Mesendoderm (in vitro differentiated cells): ENCODE results near the gene DDX17.

Experiments
- DNase-seq: peaks from one replicate; pipeline ENCODE4 v3.0.0; 2013
- H2AK5ac ChIP-seq: 2 replicates; pipeline ENCODE4 v1.6.1; 2013; ENCODE audit warnings: low read length, inconsistent platforms
- H2BK120ac ChIP-seq: 2 replicates; pipeline ENCODE4 v1.6.1; 2013; ENCODE audit warnings: low read depth, mild to moderate bottlenecking, low read length, moderate library complexity, mixed read lengths
- H2BK15ac ChIP-seq: replicated peaks from 2 replicates; pipeline ENCODE4 v1.6.1; 2013; ENCODE audit warnings: low read depth, mild to moderate bottlenecking, moderate library complexity
- H2BK5ac ChIP-seq: 2 replicates; pipeline ENCODE4 v1.6.1; 2013; ENCODE audit warnings: low read length, inconsistent platforms
- H3K18ac ChIP-seq: 2 replicates; pipeline ENCODE4 v1.6.1; 2013; ENCODE audit warnings: mild to moderate bottlenecking, low read length, mixed read lengths
- H3K23ac ChIP-seq: one replicate; pipeline ENCODE4 v1.6.1; 2013; ENCODE audit warnings: low read length
- H3K27ac ChIP-seq: 2 replicates; pipeline ENCODE4 v1.5.1; 2013; ENCODE audit warnings: low read depth, mild to moderate bottlenecking, inconsistent platforms, low read length, moderate library complexity
- H3K27me3 ChIP-seq: 2 replicates; pipeline ENCODE4 v1.6.1; 2013; ENCODE audit warnings: low read length, control low read depth, mild to moderate bottlenecking, inconsistent platforms; ENCODE audit not compliant: insufficient read depth, poor library complexity
- H3K36me3 ChIP-seq: 2 replicates; pipeline ENCODE4 v1.6.1; 2013; ENCODE audit warnings: low read length, inconsistent platforms; ENCODE audit not compliant: control insufficient read depth, insufficient read depth
- H3K4ac ChIP-seq: one replicate; pipeline ENCODE4 v1.6.1; 2013; ENCODE audit warnings: low read depth, mild to moderate bottlenecking, low read length, moderate library complexity
- H3K4me1 ChIP-seq: 2 replicates; pipeline ENCODE4 v1.6.1; 2013; ENCODE audit warnings: low read depth, low read length, inconsistent platforms; ENCODE audit not compliant: control insufficient read depth
- H3K4me2 ChIP-seq: 2 replicates; pipeline ENCODE4 v1.6.1; 2013; ENCODE audit warnings: low read length
- H3K4me3 ChIP-seq: 2 replicates; pipeline ENCODE4 v1.5.1; 2013; ENCODE audit warnings: mild to moderate bottlenecking, low read length
- H3K56ac ChIP-seq: one replicate; pipeline ENCODE4 v1.6.1; 2013; ENCODE audit warnings: low read length
- H3K79me1 ChIP-seq: 2 replicates; pipeline ENCODE4 v1.6.1; 2013; ENCODE audit warnings: low read length, inconsistent platforms
- H3K79me2 ChIP-seq: 2 replicates; pipeline ENCODE4 v1.6.1; 2013; ENCODE audit warnings: mild to moderate bottlenecking, low read length; ENCODE audit not compliant: control insufficient read depth, insufficient read depth
- H3K9ac ChIP-seq: 2 replicates; pipeline ENCODE4 v1.6.1; 2013; ENCODE audit warnings: low read length, inconsistent platforms
- H4K5ac ChIP-seq: one replicate; pipeline ENCODE4 v1.6.1; 2013; ENCODE audit warnings: low read length
- H4K8ac ChIP-seq: one replicate; pipeline ENCODE4 v1.6.1; 2013; ENCODE audit warnings: low read depth, mild to moderate bottlenecking, control low read depth, low read length, moderate library complexity
- WGBS: extraction: QIAGEN DNeasy Blood & Tissue Kit; methylation state at CpG from one replicate; pipeline ENCODE4 v1.1.7; 2013; ENCODE audit warnings: low lambda C conversion rate, missing lambda C conversion rate; ENCODE audit not compliant: insufficient coverage; ENCODE audit errors: extremely low coverage; 5-methylcytosine and 5-hydroxymethylcytosine counted together

The DDX17 gene

GRCh38 chr22:38440747-38441350, 65.3 kb downstream of the DDX17 start:
- WGBS = no CpG with 5 or more reads among the region's 14 CpGs

GRCh38 chr22:38437416-38437815, 68.7 kb downstream of the DDX17 start:
- H2BK15ac ChIP-seq = no peak overlapping the region
- H3K4ac ChIP-seq = no peak overlapping the region
- H3K56ac ChIP-seq = no peak overlapping the region
- no peak overlapping the region for H2BK5ac ChIP-seq
- no peak overlapping the region for H3K4me3 ChIP-seq
- H3K36me3 ChIP-seq = no peaks in the 10 kb centered on the region
- DNase-seq = no peak
- H3K79me1 ChIP-seq = no peaks in the 10 kb centered on the region
- H3K27ac ChIP-seq = no peak overlapping the region
- no peak overlapping the region for H3K23ac ChIP-seq
- no peak overlapping the region for H3K4me2 ChIP-seq
- no peak overlapping the region for H2AK5ac ChIP-seq
- H3K79me2 ChIP-seq = no peaks in the 10 kb centered on the region
- H4K5ac ChIP-seq = no peak overlapping the region
- no peak overlapping the region for H4K8ac ChIP-seq
- no CpG with 5 or more reads among the region's 9 CpGs for WGBS
- H3K18ac ChIP-seq = no peak overlapping the region
- no peaks in the 10 kb centered on the region for H3K4me1 ChIP-seq
- no peak overlapping the region for H2BK120ac ChIP-seq
- no peaks in the 10 kb centered on the region for H3K27me3 ChIP-seq
- H3K9ac ChIP-seq = no peak overlapping the region

More at GRCh38 chr22:38440747-38441350, 65.3 kb downstream of the DDX17 start:
- H3K9ac ChIP-seq = no peak overlapping the region
- H3K36me3 ChIP-seq = no peaks in the 10 kb centered on the region
- H3K4me1 ChIP-seq = no peaks in the 10 kb centered on the region
- H3K56ac ChIP-seq = no peak overlapping the region
- H3K18ac ChIP-seq = no peak overlapping the region
- H3K79me1 ChIP-seq = no peaks in the 10 kb centered on the region
- no peak overlapping the region for H3K23ac ChIP-seq
- no peak overlapping the region for H3K4me2 ChIP-seq
- no peak overlapping the region for H3K27ac ChIP-seq
- no peak overlapping the region for H4K8ac ChIP-seq
- H2BK5ac ChIP-seq = no peak overlapping the region
- DNase-seq = no peak
- no peak overlapping the region for H2BK15ac ChIP-seq
- no peak overlapping the region for H2AK5ac ChIP-seq
- H3K79me2 ChIP-seq = no peaks in the 10 kb centered on the region
- H2BK120ac ChIP-seq = no peak overlapping the region
- no peak overlapping the region for H4K5ac ChIP-seq
- H3K4me3 ChIP-seq = no peak overlapping the region
- H3K27me3 ChIP-seq = no peaks in the 10 kb centered on the region
- no peak overlapping the region for H3K4ac ChIP-seq

- Histone ChIP-seq H3K9ac (no peak overlapping the region), H3K56ac (no peak overlapping the region), H3K79me2 (no peaks in the 10 kb centered on the region), H3K36me3 (no peaks in the 10 kb centered on the region), H4K5ac (no peak overlapping the region), H3K4me2 (no peak overlapping the region), H3K23ac (no peak overlapping the region), H2AK5ac (no peak overlapping the region), H3K27ac (no peak overlapping the region), H2BK5ac (no peak overlapping the region), H4K8ac (no peak overlapping the region), H2BK15ac (no peak overlapping the region), H3K79me1 (no peaks in the 10 kb centered on the region), H3K18ac (no peak overlapping the region), H3K4me1 (no peaks in the 10 kb centered on the region), H3K4me3 (no peak overlapping the region), H2BK120ac (no peak overlapping the region), H3K4ac (no peak overlapping the region), H3K27me3 (no peaks in the 10 kb centered on the region)
- no CpG with 5 or more reads among the region's 15 CpGs for WGBS
- no peak for DNase-seq
Observed at GRCh38 chr22:38436629-38437395, 69.3 kb downstream of the DDX17 start.

GRCh38 chr22:38435965-38436364, 70.1 kb downstream of the DDX17 start:
- Histone ChIP-seq H3K56ac (no peak overlapping the region), H3K4me3 (no peak overlapping the region), H3K4me1 (no peaks in the 10 kb centered on the region), H3K27ac (no peak overlapping the region), H2BK5ac (no peak overlapping the region), H4K8ac (no peak overlapping the region), H3K4me2 (no peak overlapping the region), H3K18ac (no peak overlapping the region), H2BK120ac (no peak overlapping the region), H3K27me3 (no peaks in the 10 kb centered on the region), H3K9ac (no peak overlapping the region), H2AK5ac (no peak overlapping the region), H3K36me3 (no peaks in the 10 kb centered on the region), H3K23ac (no peak overlapping the region), H3K4ac (no peak overlapping the region), H2BK15ac (no peak overlapping the region), H4K5ac (no peak overlapping the region), H3K79me2 (no peaks in the 10 kb centered on the region), H3K79me1 (no peaks in the 10 kb centered on the region)
- WGBS = no CpG with 5 or more reads among the region's 4 CpGs
- DNase-seq = no peak

GRCh38 chr22:38435010-38435409, 71.1 kb downstream of the DDX17 start:
- Histone ChIP-seq H2BK120ac (no peak overlapping the region), H3K4me1 (no peaks in the 10 kb centered on the region), H3K4me2 (no peak overlapping the region), H3K18ac (no peak overlapping the region), H3K23ac (no peak overlapping the region), H3K79me1 (no peaks in the 10 kb centered on the region), H3K56ac (no peak overlapping the region), H3K27ac (no peak overlapping the region), H3K36me3 (no peaks in the 10 kb centered on the region), H2AK5ac (no peak overlapping the region), H2BK5ac (no peak overlapping the region), H4K8ac (no peak overlapping the region), H4K5ac (no peak overlapping the region), H3K79me2 (no peaks in the 10 kb centered on the region), H3K9ac (no peak overlapping the region), H3K27me3 (no peaks in the 10 kb centered on the region), H3K4ac (no peak overlapping the region), H2BK15ac (no peak overlapping the region), H3K4me3 (no peak overlapping the region)
- no CpG with 5 or more reads among the region's 4 CpGs for WGBS
- DNase-seq = peak; percentile 58
